Prostate gland (tissue), 2 donors: ENCODE data around the gene GSTT2.
"Not testable (repeated sequence)": the region's sequence is repeated elsewhere in the genome, so short reads cannot be mapped to it uniquely, and the experiment has no call there.

Experiments used
- CTCF ChIP-seq, 4 experiments: fragments of 200-600 bp in 2 of 4; fragments of 450-650 bp in 2 of 4; sonication (generic) in 2 of 4; IDR thresholded peaks; 1 replicate in 3 of 4; 2 replicates in 1 of 4; pipeline ENCODE4 v1.5.1; 2016 to 2019; ENCODE audit warnings: antibody characterized with exemption in 4 of 4, mild to moderate bottlenecking in 2 of 4, moderate library complexity in 2 of 4
- POLR2A ChIP-seq: fragments of 450-650 bp; IDR thresholded peaks from one replicate; pipeline ENCODE4 v1.6.1; 2016; ENCODE audit warnings: antibody characterized with exemption, mild to moderate bottlenecking
- POLR2AphosphoS5 ChIP-seq: sonication (generic); formaldehyde crosslinking; IDR thresholded peaks from one replicate; pipeline ENCODE4 v1.6.1; 2017; ENCODE audit warnings: antibody characterized with exemption

- not testable (repeated sequence) for TF ChIP-seq POLR2A; CTCF (IDR thresholded peaks at IDR 0.05); POLR2AphosphoS5
Measured at GRCh38 chr22:23974345-23974744, 5.6 kb upstream of the GSTT2 start, which contains the start of gene DDT.
